ENCODE data around the gene ATP8B1. TPM values are rescaled to one million over a fixed set of nuclear protein-coding genes. Genes with fewer than 3 reads are reported as not detected.

ATP8B1 gene
- total and polyA plus RNA-seq, 2 donors (not counting 3 experiments of a cell fraction or from before 2014, with no cell fraction given), result 49.3 to 100 TPM

DNA sequence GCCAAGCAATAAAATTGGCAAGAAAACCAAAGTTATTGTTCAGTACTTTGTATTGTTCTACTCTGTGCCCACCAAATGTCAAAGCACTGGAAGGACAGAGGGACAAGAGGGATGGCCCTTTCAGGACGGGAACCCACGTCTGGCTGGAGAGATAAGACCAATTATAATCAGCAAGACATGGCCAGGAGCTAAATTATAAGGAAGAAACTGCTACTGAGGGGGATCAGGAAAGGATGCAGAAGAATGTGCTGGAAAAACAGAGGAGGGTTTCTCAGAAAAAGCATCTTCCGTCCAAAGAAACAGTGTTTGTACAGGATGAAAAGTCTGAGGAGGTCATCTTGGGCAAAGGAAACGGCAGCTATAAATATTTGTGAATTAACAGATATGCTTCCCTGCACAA is 135.1 kb downstream of the ATP8B1 start:
- ChIA-PET CTCF (interaction anchor here (0.8 to 1.3 kb wide), 6 partner anchors 8 to 454 kb away, joined by 3 to 5 read pairs (median 4); no protein-coding TSS in a partner anchor), POLR2A (interaction anchor here (0.6 to 1.0 kb wide), 6 partner anchors 13 to 376 kb away, joined by 3 to 5 read pairs (median 4); partner anchors contain the start of gene NEDD4L)
- H3K9me3 ChIP-seq (replicated peaks; ENCODE audit: control insufficient read depth, insufficient read depth, low read length), result no peaks in the 10 kb centered on the region
- peak overlapping the region; percentile 22 for H3K9ac ChIP-seq (replicated peaks; ENCODE audit: extremely low read depth, insufficient read depth, low read length)
- H2AFZ ChIP-seq (ENCODE audit: low read depth, low read length), result no peak overlapping the region
- H3K4me1 ChIP-seq (ENCODE audit: control insufficient read depth, extremely low read depth, insufficient read depth, low read length), result peaks cover 34% of the 10 kb centered on the region
- DNase-seq (ENCODE audit: low read depth, low spot score), result peak; percentile 97
- dilution Hi-C loops (cut with MboI; ENCODE audit: extremely low pct_ligation_motif_present, low sequenced_read_pairs), result no loop called here
- intact Hi-C loops (cut with micrococcal nuclease), result loop anchor here (5.0 kb wide), 1 partner anchor 114 kb away; no protein-coding TSS in a partner anchor
- no TSS peak for BruUV-seq (replicated peaks)
- peaks cover 13 to 31% of the 10 kb centered on the region in 2 experiments for H3K36me3 ChIP-seq (ENCODE audit: control insufficient read depth in 2 of 2, extremely low read depth in 1 of 2, insufficient read depth in 2 of 2, low read length in 2 of 2)
- H3K9me1 ChIP-seq (replicated peaks; ENCODE audit: control insufficient read depth, extremely low read depth, insufficient read depth, low read length), result no peaks in the 10 kb centered on the region
- no peaks in the 10 kb centered on the region for H4K20me1 ChIP-seq (replicated peaks; ENCODE audit: control insufficient read depth, extremely low read depth, insufficient read depth, low read length)
- H3K4me3 ChIP-seq (replicated peaks in 1 of 3; ENCODE audit: insufficient read depth in 1 of 3, low read depth in 1 of 3, low read length in 3 of 3), result no peak overlapping the region
- peak; percentile 80 for FAIRE-seq
- TF ChIP-seq GATA2 (IDR thresholded peaks at IDR 0.05; ENCODE audit: insufficient read depth, insufficient read length, low read depth, low read length) (peak; percentile 73), MYC (IDR thresholded peaks at IDR 0.05; ENCODE audit: low read depth, low read length) (no peak), POLR2A (IDR thresholded peaks at IDR 0.05; ENCODE audit: low read depth, low read length) (peak; percentile 35)
- TF ChIP-seq, protein P1, sequence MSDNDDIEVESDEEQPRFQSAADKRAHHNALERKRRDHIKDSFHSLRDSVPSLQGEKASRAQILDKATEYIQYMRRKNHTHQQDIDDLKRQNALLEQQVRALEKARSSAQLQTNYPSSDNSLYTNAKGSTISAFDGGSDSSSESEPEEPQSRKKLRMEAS (IDR thresholded peaks at IDR 0.05; ENCODE audit: insufficient read depth, insufficient read length), result no peak
- peaks cover 7% of the 10 kb centered on the region for H3K79me2 ChIP-seq (ENCODE audit: control insufficient read depth, insufficient read depth, low read length)
- H3K27me3 ChIP-seq (ENCODE audit: control insufficient read depth in 2 of 2, insufficient read depth in 2 of 2, low read length in 2 of 2), result no peaks in the 10 kb centered on the region
- H3K4me2 ChIP-seq (ENCODE audit: insufficient read depth, low read length), result peak overlapping the region; percentile 64
- H3K27ac ChIP-seq (ENCODE audit: insufficient read depth, low read depth, low read length), result peak overlapping the region; percentile 76

GRCh38 chr18:57666818-57667497 is 136.2 kb downstream of the ATP8B1 start:
- dilution Hi-C loops (cut with MboI; ENCODE audit: extremely low pct_ligation_motif_present, low sequenced_read_pairs), result no loop called here
- no peak overlapping the region for H3K27ac ChIP-seq (ENCODE audit: insufficient read depth, low read depth, low read length)
- no peaks in the 10 kb centered on the region for H3K27me3 ChIP-seq (ENCODE audit: control insufficient read depth in 2 of 2, insufficient read depth in 2 of 2, low read length in 2 of 2)
- H3K4me3 ChIP-seq (replicated peaks in 1 of 3; ENCODE audit: insufficient read depth in 1 of 3, low read depth in 1 of 3, low read length in 3 of 3), result no peak overlapping the region
- TF ChIP-seq, protein P2, sequence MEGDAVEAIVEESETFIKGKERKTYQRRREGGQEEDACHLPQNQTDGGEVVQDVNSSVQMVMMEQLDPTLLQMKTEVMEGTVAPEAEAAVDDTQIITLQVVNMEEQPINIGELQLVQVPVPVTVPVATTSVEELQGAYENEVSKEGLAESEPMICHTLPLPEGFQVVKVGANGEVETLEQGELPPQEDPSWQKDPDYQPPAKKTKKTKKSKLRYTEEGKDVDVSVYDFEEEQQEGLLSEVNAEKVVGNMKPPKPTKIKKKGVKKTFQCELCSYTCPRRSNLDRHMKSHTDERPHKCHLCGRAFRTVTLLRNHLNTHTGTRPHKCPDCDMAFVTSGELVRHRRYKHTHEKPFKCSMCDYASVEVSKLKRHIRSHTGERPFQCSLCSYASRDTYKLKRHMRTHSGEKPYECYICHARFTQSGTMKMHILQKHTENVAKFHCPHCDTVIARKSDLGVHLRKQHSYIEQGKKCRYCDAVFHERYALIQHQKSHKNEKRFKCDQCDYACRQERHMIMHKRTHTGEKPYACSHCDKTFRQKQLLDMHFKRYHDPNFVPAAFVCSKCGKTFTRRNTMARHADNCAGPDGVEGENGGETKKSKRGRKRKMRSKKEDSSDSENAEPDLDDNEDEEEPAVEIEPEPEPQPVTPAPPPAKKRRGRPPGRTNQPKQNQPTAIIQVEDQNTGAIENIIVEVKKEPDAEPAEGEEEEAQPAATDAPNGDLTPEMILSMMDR (IDR thresholded peaks at IDR 0.05; ENCODE audit: extremely low read depth in 1 of 2, insufficient read depth in 1 of 2, low read depth in 1 of 2, low read length in 2 of 2), result no peak
- TF ChIP-seq EZH2 (IDR thresholded peaks at IDR 0.05; ENCODE audit: borderline replicate concordance, low read depth, low read length, severe bottlenecking) (no peak), POLR2AphosphoS5 (IDR thresholded peaks at IDR 0.05; ENCODE audit: insufficient read depth, low read depth, low read length) (no peak), FOS (IDR thresholded peaks at IDR 0.05; ENCODE audit: borderline replicate concordance, insufficient read depth, low read length) (no peak), MYC (IDR thresholded peaks at IDR 0.05; ENCODE audit: low read depth, low read length) (no peak), GATA2 (IDR thresholded peaks at IDR 0.05; ENCODE audit: insufficient read depth, insufficient read length, low read depth, low read length) (no peak)
- no peak overlapping the region for H2AFZ ChIP-seq (ENCODE audit: low read depth, low read length)
- H3K79me2 ChIP-seq (ENCODE audit: control insufficient read depth, insufficient read depth, low read length), result peaks cover 9% of the 10 kb centered on the region
- H3K9me3 ChIP-seq (replicated peaks; ENCODE audit: control insufficient read depth, insufficient read depth, low read length), result no peaks in the 10 kb centered on the region
- intact Hi-C loops (cut with micrococcal nuclease), result loop anchor here (5.0 kb wide), 1 partner anchor 115 kb away; no protein-coding TSS in a partner anchor
- DNase-seq (ENCODE audit: low read depth, low spot score) (no peak), FAIRE-seq (no peak)
- H3K9ac ChIP-seq (replicated peaks; ENCODE audit: extremely low read depth, insufficient read depth, low read length), result no peak overlapping the region
- no peaks in the 10 kb centered on the region for H3K9me1 ChIP-seq (replicated peaks; ENCODE audit: control insufficient read depth, extremely low read depth, insufficient read depth, low read length)
- CTCF ChIA-PET, result no interaction called here
- H3K36me3 ChIP-seq (ENCODE audit: control insufficient read depth in 2 of 2, extremely low read depth in 1 of 2, insufficient read depth in 2 of 2, low read length in 2 of 2), result peaks cover 13 to 32% of the 10 kb centered on the region in 2 experiments
- no peaks in the 10 kb centered on the region for H4K20me1 ChIP-seq (replicated peaks; ENCODE audit: control insufficient read depth, extremely low read depth, insufficient read depth, low read length)
- no TSS peak for BruUV-seq (replicated peaks)
- peaks cover 34% of the 10 kb centered on the region for H3K4me1 ChIP-seq (ENCODE audit: control insufficient read depth, extremely low read depth, insufficient read depth, low read length)
- no peak overlapping the region for H3K4me2 ChIP-seq (ENCODE audit: insufficient read depth, low read length)
- POLR2A ChIA-PET, result no interaction called here

Data from endothelial cell of umbilical vein (primary cell).